GM19099 (cell line): Measurements from ENCODE around the gene GNG7.

Experiments used
- POLR2A ChIP-seq: IDR thresholded peaks from 3 replicates; pipeline ENCODE4 v1.6.1; 2011; ENCODE audit warnings: low read depth; ENCODE audit not compliant: insufficient read length; ENCODE audit errors: extremely low read depth

Gene GNG7

GRCh38 chr19:2628597-2628996, 73.9 kb downstream of the GNG7 start:
- TF ChIP-seq POLR2A = no peak

DNA sequence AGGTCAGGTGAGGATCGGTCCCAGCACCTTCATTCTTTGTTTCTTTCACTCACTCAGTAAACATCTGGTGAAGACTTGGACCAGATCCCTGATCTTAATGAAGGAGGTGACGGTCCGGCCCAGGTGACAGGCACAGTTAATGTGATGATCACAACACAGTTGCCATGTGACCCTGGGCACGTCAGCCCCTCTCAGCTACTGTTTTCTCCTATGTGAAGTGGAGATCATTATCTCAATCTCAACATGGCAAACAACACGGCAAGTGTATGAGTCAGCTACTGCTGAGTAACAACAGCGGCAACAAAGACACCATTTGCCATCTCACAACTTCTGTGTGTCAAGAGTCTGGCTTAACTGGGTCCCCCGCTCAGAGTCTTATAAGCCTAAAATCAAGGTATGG, 74.6 kb downstream of the GNG7 start:
- TF ChIP-seq POLR2A = no peak

DNA sequence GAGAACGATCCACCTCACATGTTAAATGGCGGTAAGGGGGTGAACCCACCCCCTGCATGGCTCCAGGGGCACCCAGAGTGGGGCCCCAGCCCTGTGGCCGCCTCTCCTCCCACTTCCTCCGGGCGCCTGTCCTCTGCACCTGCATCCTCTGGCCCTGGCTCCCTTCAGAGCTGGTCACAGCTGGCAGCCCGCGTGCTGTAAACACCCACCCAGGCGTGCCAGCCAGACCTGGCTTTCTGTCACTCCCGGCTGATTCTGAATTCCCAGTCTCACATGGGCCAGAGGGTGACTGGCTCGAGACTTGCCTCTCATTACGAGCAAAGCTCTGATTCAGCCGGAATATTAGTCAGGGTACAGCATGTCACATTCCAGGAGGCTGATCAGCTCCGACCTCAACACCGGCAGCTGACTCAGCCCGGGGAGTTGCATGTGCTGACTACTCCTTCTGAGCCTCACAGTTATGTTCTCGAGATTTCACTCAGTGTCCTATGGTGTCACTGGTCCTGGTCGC, 75.1 kb downstream of the GNG7 start:
- TF ChIP-seq POLR2A = no peak

GRCh38 chr19:2625434-2625833, 77.1 kb downstream of the GNG7 start:
- TF ChIP-seq POLR2A = no peak

GRCh38 chr19:2624537-2625091, 77.9 kb downstream of the GNG7 start:
- TF ChIP-seq POLR2A = peak; percentile 18

GRCh38 chr19:2623798-2624197, 78.7 kb downstream of the GNG7 start:
- TF ChIP-seq POLR2A = no peak

DNA sequence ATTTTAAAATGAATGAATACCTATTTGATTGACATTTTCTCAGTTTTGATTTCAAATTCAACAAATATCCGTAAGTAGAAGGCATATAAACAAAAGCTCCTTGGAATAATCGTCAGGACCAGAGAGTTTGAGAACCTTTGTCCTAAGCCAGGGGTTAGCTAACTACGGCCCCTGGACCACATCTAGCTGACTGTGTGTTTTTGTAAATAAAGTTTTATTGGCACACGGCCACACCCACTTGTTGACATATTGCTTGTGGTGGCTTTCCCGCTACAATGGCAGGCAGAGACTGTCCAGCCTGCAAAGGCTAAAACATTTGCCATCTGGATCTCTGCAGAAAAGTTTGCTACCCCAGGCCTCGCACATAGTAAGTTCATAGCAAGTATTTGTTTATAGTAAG, 83.4 kb downstream of the GNG7 start:
- TF ChIP-seq POLR2A = no peak

GRCh38 chr19:2618611-2619010, 83.9 kb downstream of the GNG7 start:
- no peak for TF ChIP-seq POLR2A

DNA sequence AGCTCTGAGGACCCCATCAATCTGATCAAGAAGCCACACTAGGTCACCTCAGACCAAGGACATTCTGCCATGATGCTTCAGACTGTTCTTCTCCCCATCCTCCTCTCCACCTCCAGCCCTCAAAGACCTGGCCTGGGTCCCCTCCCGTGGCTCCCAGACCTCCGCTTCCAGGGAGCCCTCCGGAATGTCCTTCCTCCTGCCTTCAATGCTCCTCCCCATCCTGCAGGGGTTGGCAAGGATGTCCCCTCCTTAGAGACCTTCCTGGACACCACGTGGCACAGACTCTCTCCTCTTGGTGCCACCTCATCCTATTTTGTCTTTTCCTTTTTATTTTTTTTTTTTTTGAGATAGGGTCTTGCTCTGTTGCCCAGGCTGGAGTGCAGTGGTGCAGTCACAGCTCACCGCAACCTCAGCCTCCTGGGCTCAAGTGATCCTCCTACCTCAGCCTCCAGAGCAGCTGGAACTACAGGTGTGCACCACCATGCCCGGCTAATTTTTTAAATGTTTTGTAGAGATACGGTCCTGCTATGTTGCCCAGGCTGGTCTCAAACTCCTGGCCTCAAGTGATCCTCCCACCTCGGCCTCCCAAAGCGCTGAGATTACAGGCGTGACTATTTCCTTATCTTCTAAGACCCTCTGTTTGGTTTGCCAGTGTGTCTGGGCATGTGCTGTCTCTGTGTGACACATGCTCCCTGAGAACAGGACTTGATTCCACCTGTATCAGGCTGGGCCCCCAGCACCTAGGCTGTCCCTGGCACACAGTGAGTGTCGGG, 84.9 kb downstream of the GNG7 start:
- no peak for TF ChIP-seq POLR2A

DNA sequence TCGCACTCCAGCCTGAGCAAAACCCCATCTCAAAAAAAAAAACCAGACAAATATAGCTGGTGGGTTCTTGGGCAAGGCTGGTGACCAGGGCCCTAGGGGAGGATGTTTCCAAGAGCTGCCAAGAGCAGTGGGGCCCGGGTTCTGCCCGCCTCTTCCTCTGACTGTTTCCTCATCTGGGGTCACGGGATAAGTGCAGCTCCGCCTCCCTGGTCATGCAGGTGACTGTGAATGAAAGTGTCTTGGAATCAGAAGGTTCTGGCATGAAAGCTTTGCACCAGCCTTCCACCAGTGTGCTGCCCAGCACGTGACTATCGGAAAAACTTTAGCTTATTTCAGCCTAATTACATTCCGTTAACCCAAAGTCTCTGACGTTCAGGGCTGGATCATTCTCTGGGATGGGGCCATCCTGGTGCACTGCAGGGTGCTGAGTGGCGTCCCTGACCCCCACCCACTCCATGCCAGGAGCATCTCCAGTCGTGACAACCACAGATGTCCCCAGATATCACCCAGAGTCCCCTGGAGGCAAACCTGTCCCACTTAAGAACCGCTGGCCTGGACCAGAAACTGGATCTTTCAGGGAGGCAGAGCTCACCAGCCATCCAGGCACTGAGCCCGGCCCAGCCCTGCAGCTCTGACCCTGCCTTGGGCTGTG, 85.6 kb downstream of the GNG7 start:
- no peak for TF ChIP-seq POLR2A

DNA sequence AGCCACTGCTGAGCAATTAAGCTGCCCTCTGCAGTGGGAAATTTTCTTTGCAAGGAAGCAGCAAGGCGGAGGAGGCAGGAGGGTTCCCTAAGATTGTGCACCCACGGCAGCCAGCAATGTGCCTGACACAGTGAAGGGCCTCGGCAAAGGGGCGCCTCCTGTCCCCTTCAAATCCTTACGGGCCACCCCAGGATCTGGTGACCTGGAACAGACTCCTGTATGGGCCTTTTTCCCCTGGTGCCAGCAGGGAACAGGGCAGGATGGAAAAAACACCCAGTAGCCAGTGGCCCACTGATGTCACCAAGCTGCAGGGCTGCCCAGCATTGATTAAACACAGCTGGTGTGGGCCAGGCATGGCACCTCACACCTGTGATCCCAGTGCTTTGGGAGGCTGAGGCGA, 86.7 kb downstream of the GNG7 start:
- TF ChIP-seq POLR2A = no peak

DNA sequence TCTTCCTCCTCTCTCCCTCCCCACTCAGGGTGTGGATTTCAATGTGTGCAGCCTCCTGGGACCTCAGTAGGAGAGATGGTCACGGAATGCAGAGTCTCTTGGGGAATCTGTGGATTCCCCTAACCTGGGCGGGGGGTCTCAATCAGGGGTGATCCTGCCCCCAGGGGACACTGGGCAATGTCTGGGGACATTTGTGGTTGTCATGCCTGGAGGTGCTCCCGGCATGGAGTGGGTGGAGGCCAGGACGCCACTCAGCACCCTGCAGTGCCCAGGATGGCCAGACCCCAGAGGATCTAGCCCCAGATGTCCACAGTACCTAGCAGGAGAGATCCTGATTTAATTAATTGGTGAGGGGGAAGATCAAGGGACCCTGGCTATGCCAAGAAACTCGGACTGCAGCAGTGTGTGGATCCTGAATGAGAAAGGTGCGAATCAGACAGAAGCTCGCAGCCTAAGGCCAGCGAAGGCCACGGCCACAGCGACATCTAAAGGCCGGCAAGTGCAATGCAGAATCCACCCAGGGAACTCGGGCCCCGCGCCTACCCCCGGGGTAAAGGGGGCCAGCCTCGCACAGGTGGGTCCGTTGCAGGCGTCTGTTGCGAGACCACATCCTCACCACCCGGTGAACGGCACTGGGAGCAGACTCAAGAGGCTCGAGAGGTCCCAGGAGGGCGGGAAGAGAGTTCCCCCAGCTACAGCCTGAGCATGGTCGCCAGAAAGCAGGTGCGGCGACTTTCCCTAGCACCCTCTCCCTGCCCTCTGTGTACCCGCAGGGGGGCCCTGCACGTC, 88.8 kb downstream of the GNG7 start:
- TF ChIP-seq POLR2A = no peak

DNA sequence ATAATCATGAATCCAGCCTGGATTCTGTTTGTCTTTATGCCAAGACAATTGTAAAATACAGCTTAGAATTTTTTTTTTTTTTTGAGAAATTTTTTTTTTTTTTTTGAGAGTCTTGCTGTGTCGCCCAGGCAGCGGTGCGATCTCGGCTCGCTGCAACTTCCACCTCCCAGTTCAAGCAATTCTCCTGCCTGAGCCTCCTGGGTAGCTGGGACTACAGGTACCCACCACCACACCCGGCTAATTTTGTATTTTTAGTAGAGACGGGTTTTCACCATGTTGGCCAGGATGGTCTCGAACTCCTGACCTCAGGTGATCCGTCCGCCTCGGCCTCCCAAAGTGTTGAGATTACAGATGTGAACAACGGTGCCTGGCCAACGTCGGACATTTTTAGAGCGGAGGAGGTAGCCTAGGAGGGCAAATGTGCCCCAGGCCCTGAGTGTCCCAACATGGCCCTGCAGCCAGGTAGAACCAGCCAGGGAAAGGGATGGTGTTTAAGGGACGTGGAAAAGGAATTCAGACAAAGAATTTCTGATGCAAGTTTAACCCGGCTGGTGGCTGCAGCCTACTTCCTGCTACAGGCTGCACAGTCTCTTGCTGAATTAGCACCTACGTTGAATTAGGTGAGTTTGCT, 89.8 kb downstream of the GNG7 start:
- TF ChIP-seq POLR2A = no peak

- no peak for TF ChIP-seq POLR2A
Observed at GRCh38 chr19:2611483-2612464, 90.7 kb downstream of the GNG7 start.
